Karpas-422 (cell line): ENCODE data around the gene SLC23A1. TPM values are rescaled to one million over a fixed set of nuclear protein-coding genes. Genes with fewer than 3 reads are reported as not detected.

Experiments
- DNase-seq: peaks from one replicate; pipeline ENCODE4 v3.0.0-alpha.2; 2015
- H2AFZ ChIP-seq: fragments of 200-600 bp; sonication (generic); 2 replicates; pipeline ENCODE4 v1.6.1; 2014; ENCODE audit warnings: antibody characterized with exemption, low read length, mixed read lengths
- H3K27ac ChIP-seq: fragments of 200-600 bp; sonication (generic); 2 replicates; pipeline ENCODE4 v1.5.1; 2014; ENCODE audit warnings: mild to moderate bottlenecking, low read length, moderate library complexity
- H3K27me3 ChIP-seq: fragments of 200-600 bp; sonication (generic); 2 replicates; pipeline ENCODE4 v1.6.1; 2014; ENCODE audit warnings: low read length, mixed read lengths
- H3K36me3 ChIP-seq: fragments of 200-600 bp; sonication (generic); 2 replicates; pipeline ENCODE4 v1.6.1; 2014; ENCODE audit warnings: low read length, mixed read lengths; ENCODE audit not compliant: insufficient read depth
- H3K4me1 ChIP-seq: fragments of 200-600 bp; sonication (generic); 2 replicates; pipeline ENCODE4 v1.6.1; 2014; ENCODE audit warnings: mild to moderate bottlenecking, low read length, mixed read lengths
- H3K4me2 ChIP-seq: fragments of 200-600 bp; sonication (generic); 2 replicates; pipeline ENCODE4 v1.6.1; 2014; ENCODE audit warnings: low read length, low read depth, mild to moderate bottlenecking; ENCODE audit not compliant: poor library complexity, severe bottlenecking
- H3K4me3 ChIP-seq: fragments of 200-600 bp; sonication (generic); 2 replicates; pipeline ENCODE4 v1.5.1; 2014; ENCODE audit warnings: mild to moderate bottlenecking, antibody characterized with exemption, low read length, mixed read lengths
- H3K79me2 ChIP-seq: fragments of 200-600 bp; sonication (generic); 2 replicates; pipeline ENCODE4 v1.6.1; 2014; ENCODE audit warnings: mild to moderate bottlenecking, low read length, mixed read lengths
- H3K9ac ChIP-seq: fragments of 200-600 bp; sonication (generic); 2 replicates; pipeline ENCODE4 v1.6.0; 2014; ENCODE audit warnings: low read length
- H3K9me2 ChIP-seq: fragments of 200-600 bp; sonication (generic), shearing (Covaris generic); replicated peaks from 2 replicates; pipeline ENCODE4 v1.6.0; 2014; ENCODE audit warnings: mild to moderate bottlenecking, low read length, moderate library complexity; ENCODE audit not compliant: insufficient read depth
- H3K9me3 ChIP-seq: fragments of 300-700, 200-600 bp; sonication (generic); 2 replicates; pipeline ENCODE4 v1.6.1; 2014; ENCODE audit warnings: low read length, mixed read lengths
- H4K20me1 ChIP-seq: fragments of 200-600 bp; sonication (generic); 2 replicates; pipeline ENCODE4 v1.6.1; 2014; ENCODE audit warnings: mild to moderate bottlenecking, antibody characterized with exemption, low read length, low read depth; ENCODE audit not compliant: insufficient read depth
- total RNA-seq: library from RNA; depleted of rRNA; stranded (reverse); fragments of >200 nt; shearing (Covaris generic); gene quantifications from 2 replicates; pipeline ENCODE4 v1.2.3, GENCODE V29; 2014; ENCODE audit warnings: low replicate concordance

Gene SLC23A1
- total RNA-seq, 1 experiment from 2014 or later = not detected

GRCh38 chr5:139403787-139404483 lies 20.8 kb upstream of the SLC23A1 start, which contains the start of gene SPATA24:
Gene SPATA24, minus strand, starts transcription at chr5:139404089. Its CDS starts 29 bp downstream, at chr5:139404060.
- peak within 1 kb of the TSS; percentile 77 for H3K27ac ChIP-seq
- H3K79me2 ChIP-seq = no peaks in the 10 kb centered on the region
- H3K9me3 ChIP-seq = no peaks in the 10 kb centered on the region
- H3K4me3 ChIP-seq = peak within 1 kb of the TSS; percentile 70
- H4K20me1 ChIP-seq = no peaks in the 10 kb centered on the region
- H2AFZ ChIP-seq = peak within 1 kb of the TSS; percentile 74
- peaks cover 42% of the 10 kb centered on the region for H3K4me1 ChIP-seq
- H3K27me3 ChIP-seq = no peaks in the 10 kb centered on the region
- peak within 1 kb of the TSS; percentile 92 for H3K4me2 ChIP-seq
- peak within 1 kb of the TSS; percentile 71 for H3K9ac ChIP-seq
- peak; percentile 98 for DNase-seq
- H3K36me3 ChIP-seq = no peaks in the 10 kb centered on the region
- H3K9me2 ChIP-seq = no peaks in the 10 kb centered on the region

- peak overlapping the region; percentile 92 for H3K4me2 ChIP-seq
- H3K79me2 ChIP-seq = no peaks in the 10 kb centered on the region
- H3K9me3 ChIP-seq = no peaks in the 10 kb centered on the region
- H3K27ac ChIP-seq = peak overlapping the region; percentile 77
- H3K36me3 ChIP-seq = no peaks in the 10 kb centered on the region
- DNase-seq = peak; percentile 55
- H2AFZ ChIP-seq = 0 out of 2 replicates have a peak overlapping the region, but pooled peaks have one; percentile 26
- no peaks in the 10 kb centered on the region for H4K20me1 ChIP-seq
- H3K4me1 ChIP-seq = peaks cover 37% of the 10 kb centered on the region
- no peaks in the 10 kb centered on the region for H3K27me3 ChIP-seq
- H3K4me3 ChIP-seq = peak overlapping the region; percentile 70
- H3K9ac ChIP-seq = peak overlapping the region; percentile 71
- no peaks in the 10 kb centered on the region for H3K9me2 ChIP-seq
Measured at GRCh38 chr5:139403418-139403786, 20.3 kb upstream of the SLC23A1 start.

- Histone ChIP-seq H4K20me1 (no peaks in the 10 kb centered on the region), H3K4me3 (peak overlapping the region; percentile 70), H3K36me3 (no peaks in the 10 kb centered on the region), H3K4me1 (peaks cover 30% of the 10 kb centered on the region), H2AFZ (no peak overlapping the region), H3K9ac (peak overlapping the region; percentile 71), H3K27ac (peak overlapping the region; percentile 77), H3K27me3 (no peaks in the 10 kb centered on the region), H3K9me3 (no peaks in the 10 kb centered on the region), H3K4me2 (peak overlapping the region; percentile 92), H3K79me2 (no peaks in the 10 kb centered on the region), H3K9me2 (no peaks in the 10 kb centered on the region)
- DNase-seq = no peak
Measured at GRCh38 chr5:139402561-139403158, 19.6 kb upstream of the SLC23A1 start.

- Histone ChIP-seq H3K9me2 (no peaks in the 10 kb centered on the region), H4K20me1 (no peaks in the 10 kb centered on the region), H3K27ac (no peak overlapping the region), H3K36me3 (no peaks in the 10 kb centered on the region), H3K4me2 (no peak overlapping the region), H3K9me3 (no peaks in the 10 kb centered on the region), H3K79me2 (no peaks in the 10 kb centered on the region), H2AFZ (no peak overlapping the region), H3K27me3 (no peaks in the 10 kb centered on the region), H3K4me1 (peaks cover 19% of the 10 kb centered on the region), H3K4me3 (no peak overlapping the region), H3K9ac (no peak overlapping the region)
- DNase-seq = no peak
Measured at GRCh38 chr5:139401546-139401945, 18.4 kb upstream of the SLC23A1 start.

- H3K27me3 ChIP-seq = no peaks in the 10 kb centered on the region
- no peaks in the 10 kb centered on the region for H3K79me2 ChIP-seq
- no peak overlapping the region for H3K27ac ChIP-seq
- H3K4me2 ChIP-seq = no peak overlapping the region
- H3K4me1 ChIP-seq = peaks cover 17% of the 10 kb centered on the region
- H3K36me3 ChIP-seq = no peaks in the 10 kb centered on the region
- DNase-seq = no peak
- H3K9ac ChIP-seq = no peak overlapping the region
- no peaks in the 10 kb centered on the region for H3K9me3 ChIP-seq
- H2AFZ ChIP-seq = no peak overlapping the region
- H4K20me1 ChIP-seq = no peaks in the 10 kb centered on the region
- no peaks in the 10 kb centered on the region for H3K9me2 ChIP-seq
- H3K4me3 ChIP-seq = no peak overlapping the region
Measured at GRCh38 chr5:139399501-139400121, 16.5 kb upstream of the SLC23A1 start.

GRCh38 chr5:139397921-139398320 lies 14.8 kb upstream of the SLC23A1 start:
- Histone ChIP-seq H3K9ac (no peak overlapping the region), H3K27ac (no peak overlapping the region)

GRCh38 chr5:139396691-139397090 lies 13.6 kb upstream of the SLC23A1 start:
- no peak overlapping the region for H3K9ac ChIP-seq
- no peak for DNase-seq
- no peak overlapping the region for H3K27ac ChIP-seq
- no peaks in the 10 kb centered on the region for H3K9me3 ChIP-seq
- H3K4me2 ChIP-seq = no peak overlapping the region
- no peaks in the 10 kb centered on the region for H3K27me3 ChIP-seq
- peaks cover 8% of the 10 kb centered on the region; the same call in 1 of the 2 replicates for H3K79me2 ChIP-seq
- H3K4me1 ChIP-seq = peaks cover 13% of the 10 kb centered on the region
- no peak overlapping the region for H3K4me3 ChIP-seq
- H3K36me3 ChIP-seq = no peaks in the 10 kb centered on the region
- no peaks in the 10 kb centered on the region for H3K9me2 ChIP-seq
- no peak overlapping the region for H2AFZ ChIP-seq
- no peaks in the 10 kb centered on the region for H4K20me1 ChIP-seq

More at GRCh38 chr5:139397921-139398320, 14.8 kb upstream of the SLC23A1 start:
- Histone ChIP-seq H2AFZ (no peak overlapping the region), H4K20me1 (no peaks in the 10 kb centered on the region), H3K79me2 (peaks cover 8% of the 10 kb centered on the region; the same call in 1 of the 2 replicates), H3K9me3 (no peaks in the 10 kb centered on the region), H3K27me3 (no peaks in the 10 kb centered on the region), H3K9me2 (no peaks in the 10 kb centered on the region), H3K4me3 (no peak overlapping the region), H3K4me1 (peaks cover 14% of the 10 kb centered on the region), H3K4me2 (no peak overlapping the region), H3K36me3 (no peaks in the 10 kb centered on the region)
- no peak for DNase-seq
